Measurements from ENCODE around the gene HDHD3.

DNA sequence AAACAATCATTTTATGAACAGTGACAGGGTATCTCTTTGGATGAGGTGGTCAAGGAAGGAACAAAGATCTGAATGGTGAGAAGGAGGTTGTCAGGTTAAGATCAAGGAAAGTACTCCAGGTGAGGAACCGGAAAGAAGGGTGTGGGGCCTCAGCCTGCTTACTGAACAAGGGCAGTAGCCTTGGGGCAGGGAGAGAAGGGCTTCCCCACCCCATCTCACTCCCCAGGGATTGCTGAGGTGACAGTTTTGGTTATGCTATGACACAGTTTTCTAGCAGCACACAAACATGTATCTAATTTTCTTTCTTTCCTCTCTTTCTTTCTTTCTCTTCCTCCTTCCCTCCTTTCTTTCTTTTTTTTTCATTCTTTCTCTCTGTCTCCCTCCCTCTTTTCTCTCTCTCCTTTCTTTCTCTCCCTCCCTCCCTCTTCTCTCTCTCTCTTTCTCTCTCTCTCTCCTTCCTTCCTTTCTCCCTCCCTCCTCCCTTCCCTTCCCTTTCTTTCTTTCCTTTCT, 4.1 kb upstream of the HDHD3 start:
- TF ChIP-seq, protein P1, sequence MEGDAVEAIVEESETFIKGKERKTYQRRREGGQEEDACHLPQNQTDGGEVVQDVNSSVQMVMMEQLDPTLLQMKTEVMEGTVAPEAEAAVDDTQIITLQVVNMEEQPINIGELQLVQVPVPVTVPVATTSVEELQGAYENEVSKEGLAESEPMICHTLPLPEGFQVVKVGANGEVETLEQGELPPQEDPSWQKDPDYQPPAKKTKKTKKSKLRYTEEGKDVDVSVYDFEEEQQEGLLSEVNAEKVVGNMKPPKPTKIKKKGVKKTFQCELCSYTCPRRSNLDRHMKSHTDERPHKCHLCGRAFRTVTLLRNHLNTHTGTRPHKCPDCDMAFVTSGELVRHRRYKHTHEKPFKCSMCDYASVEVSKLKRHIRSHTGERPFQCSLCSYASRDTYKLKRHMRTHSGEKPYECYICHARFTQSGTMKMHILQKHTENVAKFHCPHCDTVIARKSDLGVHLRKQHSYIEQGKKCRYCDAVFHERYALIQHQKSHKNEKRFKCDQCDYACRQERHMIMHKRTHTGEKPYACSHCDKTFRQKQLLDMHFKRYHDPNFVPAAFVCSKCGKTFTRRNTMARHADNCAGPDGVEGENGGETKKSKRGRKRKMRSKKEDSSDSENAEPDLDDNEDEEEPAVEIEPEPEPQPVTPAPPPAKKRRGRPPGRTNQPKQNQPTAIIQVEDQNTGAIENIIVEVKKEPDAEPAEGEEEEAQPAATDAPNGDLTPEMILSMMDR (IDR thresholded peaks at IDR 0.05; ENCODE audit: low read length): no peak
- no peak for TF ChIP-seq EZH2 (optimal IDR thresholded peaks at IDR 0.05; ENCODE audit: low read depth, low read length)

All from MM.1S (cell line).